Type B pancreatic cell (in vitro differentiated cells): ENCODE data around the gene GRSF1. TPM values are rescaled to one million over a fixed set of nuclear protein-coding genes. Genes with fewer than 3 reads are reported as not detected.

Source experiments
- DNase-seq: peaks from one replicate; pipeline ENCODE4 v3.0.0; 2021; ENCODE audit warnings: mixed read lengths; ENCODE audit not compliant: unreplicated experiment; ENCODE audit errors: extremely low spot score
- H3K27ac Mint-ChIP-seq: 2 replicates; pipeline ENCODE4 v1.8.0; 2021; ENCODE audit warnings: mild to moderate bottlenecking, mixed read lengths
- H3K27me3 Mint-ChIP-seq: 2 replicates; pipeline ENCODE4 v1.8.0; 2021; ENCODE audit warnings: mixed read lengths
- H3K36me3 Mint-ChIP-seq: 2 replicates; pipeline ENCODE4 v1.8.0; 2021; ENCODE audit warnings: mixed read lengths
- H3K4me1 Mint-ChIP-seq: one replicate; pipeline ENCODE4 v1.8.0; 2021; ENCODE audit warnings: mixed read lengths; ENCODE audit not compliant: unreplicated experiment
- H3K4me3 Mint-ChIP-seq: 2 replicates; pipeline ENCODE4 v1.8.0; 2021; ENCODE audit warnings: mild to moderate bottlenecking, mixed read lengths
- H3K9me3 Mint-ChIP-seq: 2 replicates; pipeline ENCODE4 v1.8.0; 2021; ENCODE audit warnings: mixed read lengths
- total RNA-seq: library from RNA; stranded (reverse); gene quantifications from 2 replicates; pipeline ENCODE4 v1.2.1, GENCODE V29; 2021; ENCODE audit warnings: low replicate concordance
- TF ChIP-seq, protein P1 (sequence below): fragments of 200-600 bp; sonication (generic); conservative IDR thresholded peaks from 2 replicates; pipeline ENCODE4 v1.5.0; 2021; ENCODE audit warnings: antibody characterized with exemption, mild to moderate bottlenecking

GRSF1 gene
- total RNA-seq, 1 donor from 2014 or later = 95.5 TPM

DNA sequence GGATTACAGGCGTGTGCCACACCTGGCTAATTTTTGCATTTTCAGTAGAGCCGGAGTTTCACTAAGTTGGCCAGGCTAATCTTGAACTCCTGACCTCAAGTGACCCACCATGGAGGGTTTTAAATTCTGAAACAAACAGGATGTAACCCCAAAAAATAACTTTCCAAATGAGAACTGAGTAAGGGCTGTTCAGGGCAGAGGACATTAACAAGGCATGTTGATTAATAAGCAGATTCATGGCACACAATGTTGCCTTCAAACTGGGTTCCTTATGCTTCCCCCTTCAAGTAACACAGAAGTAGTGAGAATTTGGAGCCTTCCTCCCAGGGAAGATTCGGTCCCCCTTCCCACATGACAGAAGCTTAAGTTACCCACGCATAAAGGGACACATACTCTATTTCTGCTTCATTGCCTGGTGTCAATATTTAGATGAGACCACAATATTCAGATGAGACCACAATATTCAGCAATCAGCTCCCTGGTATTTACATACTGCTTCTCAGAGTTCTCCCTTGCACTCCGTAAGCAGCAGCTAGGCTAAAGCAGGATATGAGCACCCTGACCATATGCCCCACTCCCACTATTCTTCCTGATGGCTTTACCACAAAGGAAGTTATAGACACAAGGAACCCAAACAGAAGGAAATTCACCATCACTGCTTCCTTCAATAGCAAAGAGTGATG is 21.4 kb downstream of the GRSF1 start:
- no peaks in the 10 kb centered on the region for H3K4me1 Mint-ChIP-seq
- H3K36me3 Mint-ChIP-seq = peaks cover 23% of the 10 kb centered on the region
- no peak overlapping the region for H3K4me3 Mint-ChIP-seq
- H3K27ac Mint-ChIP-seq = no peak overlapping the region
- H3K27me3 Mint-ChIP-seq = no peaks in the 10 kb centered on the region
- H3K9me3 Mint-ChIP-seq = no peaks in the 10 kb centered on the region
- TF ChIP-seq, protein P1, sequence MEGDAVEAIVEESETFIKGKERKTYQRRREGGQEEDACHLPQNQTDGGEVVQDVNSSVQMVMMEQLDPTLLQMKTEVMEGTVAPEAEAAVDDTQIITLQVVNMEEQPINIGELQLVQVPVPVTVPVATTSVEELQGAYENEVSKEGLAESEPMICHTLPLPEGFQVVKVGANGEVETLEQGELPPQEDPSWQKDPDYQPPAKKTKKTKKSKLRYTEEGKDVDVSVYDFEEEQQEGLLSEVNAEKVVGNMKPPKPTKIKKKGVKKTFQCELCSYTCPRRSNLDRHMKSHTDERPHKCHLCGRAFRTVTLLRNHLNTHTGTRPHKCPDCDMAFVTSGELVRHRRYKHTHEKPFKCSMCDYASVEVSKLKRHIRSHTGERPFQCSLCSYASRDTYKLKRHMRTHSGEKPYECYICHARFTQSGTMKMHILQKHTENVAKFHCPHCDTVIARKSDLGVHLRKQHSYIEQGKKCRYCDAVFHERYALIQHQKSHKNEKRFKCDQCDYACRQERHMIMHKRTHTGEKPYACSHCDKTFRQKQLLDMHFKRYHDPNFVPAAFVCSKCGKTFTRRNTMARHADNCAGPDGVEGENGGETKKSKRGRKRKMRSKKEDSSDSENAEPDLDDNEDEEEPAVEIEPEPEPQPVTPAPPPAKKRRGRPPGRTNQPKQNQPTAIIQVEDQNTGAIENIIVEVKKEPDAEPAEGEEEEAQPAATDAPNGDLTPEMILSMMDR = no peak
- DNase-seq = no peak

DNA sequence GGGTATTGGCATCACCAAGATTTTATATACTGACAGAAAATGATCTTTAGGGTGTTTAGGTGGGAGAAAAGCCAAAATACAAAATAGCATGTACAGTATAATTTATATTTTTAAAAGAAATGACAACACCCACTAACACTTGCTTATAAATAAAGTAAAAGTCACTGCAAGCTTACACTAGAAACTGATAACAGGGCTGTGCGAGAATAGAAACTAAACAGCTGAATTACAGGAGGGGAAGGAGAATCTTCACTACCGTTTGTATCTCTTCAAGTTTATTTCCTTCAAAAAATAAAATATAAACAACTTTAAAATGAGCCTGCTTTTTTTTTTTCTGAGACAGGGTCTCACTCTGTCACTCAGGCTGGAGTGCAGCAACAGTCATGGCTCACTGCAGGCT is 22.8 kb downstream of the GRSF1 start:
- H3K4me1 Mint-ChIP-seq = no peaks in the 10 kb centered on the region
- TF ChIP-seq, protein P1 = no peak
- H3K9me3 Mint-ChIP-seq = no peaks in the 10 kb centered on the region
- H3K27ac Mint-ChIP-seq = no peak overlapping the region
- peaks cover 17% of the 10 kb centered on the region for H3K36me3 Mint-ChIP-seq
- H3K4me3 Mint-ChIP-seq = no peak overlapping the region
- no peaks in the 10 kb centered on the region for H3K27me3 Mint-ChIP-seq
- DNase-seq = no peak

DNA sequence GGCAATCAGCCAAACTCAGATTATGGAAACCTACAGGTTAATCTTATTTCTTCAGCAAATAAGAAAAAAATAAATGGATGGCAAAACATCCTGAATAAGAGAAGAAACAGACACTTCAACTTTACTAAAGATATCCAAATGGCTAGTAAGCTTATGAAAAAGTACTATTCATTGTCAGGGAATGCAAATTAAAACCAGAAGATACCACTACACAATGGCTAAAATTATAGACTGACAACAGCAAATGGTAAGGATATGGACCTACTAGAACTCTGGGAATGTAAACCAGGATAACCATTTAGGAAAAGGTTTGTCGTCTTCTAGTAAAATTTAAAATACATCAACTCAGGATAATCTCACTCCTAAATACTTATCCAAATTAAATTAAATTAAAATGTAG is 24.3 kb downstream of the GRSF1 start:
- TF ChIP-seq, protein P1 = no peak
- H3K27ac Mint-ChIP-seq = no peak overlapping the region
- no peaks in the 10 kb centered on the region for H3K4me1 Mint-ChIP-seq

DNA sequence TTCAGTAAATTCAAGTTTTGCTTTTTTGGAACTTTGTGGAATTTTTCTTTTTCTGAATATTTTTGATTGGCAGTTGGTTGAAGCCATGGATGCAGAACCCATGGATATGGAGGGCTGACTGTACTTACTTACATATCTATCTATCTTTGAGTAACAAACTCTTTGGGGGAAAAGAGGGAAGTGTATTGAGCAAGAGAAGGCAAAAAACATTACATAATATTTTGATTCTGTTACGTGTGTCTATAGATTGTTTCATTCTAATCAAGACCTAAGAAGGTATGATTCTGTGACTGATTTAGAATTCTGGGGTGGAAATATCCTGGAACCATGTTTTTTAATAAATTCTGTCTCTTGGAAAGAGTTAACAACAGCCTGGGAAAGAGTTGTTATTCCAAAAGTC is 31.5 kb downstream of the GRSF1 start:
- H3K36me3 Mint-ChIP-seq = peaks cover 9% of the 10 kb centered on the region
- H3K27ac Mint-ChIP-seq = no peak overlapping the region
- no peak overlapping the region for H3K4me3 Mint-ChIP-seq
- H3K27me3 Mint-ChIP-seq = no peaks in the 10 kb centered on the region
- no peak for DNase-seq
- no peaks in the 10 kb centered on the region for H3K9me3 Mint-ChIP-seq
- no peaks in the 10 kb centered on the region for H3K4me1 Mint-ChIP-seq
- TF ChIP-seq, protein P1 = no peak

More for the DNA sequence above, 24.3 kb downstream of the GRSF1 start:
- Mint-ChIP-seq H3K9me3 (no peaks in the 10 kb centered on the region), H3K4me3 (no peak overlapping the region), H3K27me3 (no peaks in the 10 kb centered on the region), H3K36me3 (peaks cover 15% of the 10 kb centered on the region)
- no peak for DNase-seq

DNA sequence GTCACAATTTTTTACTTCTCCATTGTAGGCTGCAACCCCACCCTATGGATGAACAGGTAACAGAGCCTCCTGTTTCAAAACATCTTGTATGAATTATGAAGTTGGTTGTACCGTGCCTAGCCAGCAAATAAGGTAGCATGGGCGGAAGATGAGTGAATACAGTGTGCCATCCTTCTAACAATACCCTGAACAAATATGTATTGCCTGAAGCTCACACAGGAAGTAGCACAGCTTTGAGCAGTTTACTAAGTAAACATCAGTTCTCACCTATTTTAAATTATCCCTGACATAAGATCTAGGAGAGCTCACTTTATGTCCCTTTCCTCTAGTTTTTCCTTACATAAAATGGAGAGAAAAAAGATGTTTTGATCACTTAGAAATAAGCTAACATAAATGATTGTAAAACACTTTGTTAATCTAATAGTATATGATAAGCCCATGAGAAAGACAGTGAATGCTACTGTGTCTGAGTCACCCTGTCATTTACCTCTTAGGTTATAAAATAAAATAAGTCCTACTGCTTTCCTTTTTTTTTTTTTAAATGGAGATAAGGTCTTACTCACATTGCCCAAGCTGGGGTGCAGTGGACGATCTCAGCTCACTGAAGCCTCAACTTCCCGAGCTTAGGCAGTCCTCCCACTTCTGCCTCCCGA is 36.6 kb downstream of the GRSF1 start:
- Mint-ChIP-seq H3K27ac (no peak overlapping the region), H3K4me1 (no peaks in the 10 kb centered on the region), H3K4me3 (no peak overlapping the region), H3K27me3 (no peaks in the 10 kb centered on the region), H3K9me3 (no peaks in the 10 kb centered on the region), H3K36me3 (peaks cover 9% of the 10 kb centered on the region)
- TF ChIP-seq, protein P1 = no peak
- no peak for DNase-seq
